Choroid plexus epithelial cell (primary cell): ENCODE measurements around the gene ADCY9.
A peak's percentile ranks its signal among the peaks of the same experiment; 100 is the strongest.

ENCODE experiments used
- DNase-seq: peaks from one replicate; pipeline ENCODE4 v3.0.0-alpha.2; 2010; ENCODE audit warnings: low read depth
- H3K4me3 ChIP-seq: 2 replicates; pipeline ENCODE4 v1.5.1; 2011; ENCODE audit warnings: low read depth, mild to moderate bottlenecking, control low read depth, low read length, moderate library complexity
- CTCF ChIP-seq: conservative IDR thresholded peaks from 2 replicates; pipeline ENCODE4 v1.5.1; 2011; ENCODE audit warnings: low read depth, mild to moderate bottlenecking, control low read depth, inconsistent platforms, low read length, moderate library complexity

The ADCY9 gene

GRCh38 chr16:4032768-4033167 is 83.5 kb downstream of the ADCY9 start:
- no peak for DNase-seq
- H3K4me3 ChIP-seq = no peak overlapping the region
- TF ChIP-seq CTCF = no peak

- DNase-seq = no peak
- no peak overlapping the region for H3K4me3 ChIP-seq
- TF ChIP-seq CTCF = no peak
Observed at GRCh38 chr16:4028144-4028543, 88.1 kb downstream of the ADCY9 start.

- DNase-seq = no peak
- H3K4me3 ChIP-seq = no peak overlapping the region
- TF ChIP-seq CTCF = no peak
Observed at GRCh38 chr16:4026854-4027253, 89.4 kb downstream of the ADCY9 start.

GRCh38 chr16:4025428-4025827 is 90.8 kb downstream of the ADCY9 start:
- H3K4me3 ChIP-seq = no peak overlapping the region
- TF ChIP-seq CTCF = no peak
- no peak for DNase-seq

- no peak for TF ChIP-seq CTCF
- no peak overlapping the region for H3K4me3 ChIP-seq
- DNase-seq = no peak
Observed at GRCh38 chr16:4021916-4022315, 94.3 kb downstream of the ADCY9 start.

- no peak for DNase-seq
- no peak for TF ChIP-seq CTCF
- H3K4me3 ChIP-seq = no peak overlapping the region
Observed at GRCh38 chr16:4021070-4021779, 95.0 kb downstream of the ADCY9 start.

GRCh38 chr16:4019371-4019791 is 96.9 kb downstream of the ADCY9 start:
- peak; percentile 42 for DNase-seq
- peak overlapping the region; percentile 36 for H3K4me3 ChIP-seq
- no peak for TF ChIP-seq CTCF
